GM10248 (cell line): ENCODE data around the gene MIER3.

ENCODE experiments used
- CTCF ChIA-PET: fragments of 300-600 bp; sonication (Branson Sonifier 250); formaldehyde crosslinking; extraction: SDS; loops from one replicate; lab custom pipeline; 2021; ENCODE audit warnings: antibody characterized with exemption; lab: Yijun Ruan, JAX
- POLR2A ChIA-PET: fragments of 350-650 bp; sonication (Branson Sonifier 250); formaldehyde crosslinking; extraction: SDS; loops from one replicate; lab custom pipeline; 2020; ENCODE audit warnings: antibody characterized with exemption; lab: Yijun Ruan, JAX
- DNase-seq: peaks from one replicate; pipeline ENCODE4 v3.0.0; 2012; ENCODE audit errors: extremely low spot score
- CTCF ChIP-seq: IDR thresholded peaks from 2 replicates; pipeline ENCODE4 v1.5.1; 2012; ENCODE audit warnings: mild to moderate bottlenecking, low read depth; ENCODE audit errors: extremely low read depth, missing control alignments, control extremely low read depth

MIER3 gene

DNA sequence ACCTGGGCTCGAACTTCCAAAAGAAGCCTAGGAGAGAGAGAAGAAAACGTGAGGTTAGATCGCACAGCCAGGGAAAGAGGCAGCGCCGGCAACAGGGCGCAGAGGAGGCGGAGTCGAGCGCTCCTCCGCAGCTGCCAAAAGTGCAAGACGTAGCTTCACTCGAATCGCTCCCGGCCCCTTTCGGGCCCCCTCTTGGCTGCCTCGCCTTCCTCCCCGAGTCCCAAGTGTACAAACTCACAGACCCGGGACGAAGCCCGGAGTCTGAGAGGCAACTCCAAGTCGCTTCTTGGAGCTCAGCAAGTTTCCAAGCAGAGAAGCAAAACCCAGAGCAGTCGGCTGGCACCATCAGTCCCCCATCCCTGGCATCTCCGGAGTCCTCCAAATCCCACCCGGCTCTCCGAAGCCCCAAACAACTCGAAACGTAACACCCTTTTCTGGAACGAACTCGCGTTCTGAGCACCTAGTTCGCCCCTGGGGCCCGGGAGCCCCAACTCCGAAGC lies 1.2 kb downstream of the MIER3 start:
- peak; percentile 77 for DNase-seq
- CTCF ChIA-PET: interaction anchor here (0.9 to 2.5 kb wide), 8 partner anchors 12 to 287 kb away, joined by 3 to 11 read pairs (median 4); no protein-coding TSS in a partner anchor
- no peak for TF ChIP-seq CTCF

DNA sequence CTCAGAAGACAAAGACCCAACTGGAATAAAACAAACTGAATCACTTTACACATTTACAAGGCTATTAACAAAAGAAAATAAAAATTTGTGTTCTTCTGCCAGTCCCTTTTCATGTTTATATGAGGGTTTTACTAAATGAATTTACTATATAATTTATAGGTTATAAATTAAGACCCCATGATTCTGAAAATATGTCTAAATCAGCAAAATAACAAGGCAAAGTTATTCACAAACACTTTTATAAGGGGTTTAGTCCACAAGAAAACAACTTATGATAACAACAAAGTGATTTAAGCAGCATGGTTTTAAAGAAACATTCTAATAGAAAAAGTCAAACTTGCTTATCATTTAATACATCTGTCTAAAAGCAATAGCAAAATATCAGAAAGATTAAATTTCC lies 4.9 kb downstream of the MIER3 start:
- ChIA-PET CTCF (no interaction called here), POLR2A (no interaction called here)
- DNase-seq: no peak
- no peak for TF ChIP-seq CTCF

More for the DNA sequence above, 1.2 kb downstream of the MIER3 start:
- POLR2A ChIA-PET: interaction anchor here (0.5 to 1.3 kb wide), 3 partner anchors 12 to 122 kb away, joined by 3 to 4 read pairs (median 3); no protein-coding TSS in a partner anchor

GRCh38 chr5:56941981-56942380 lies 9.9 kb downstream of the MIER3 start:
- ChIA-PET POLR2A (no interaction called here), CTCF (no interaction called here)
- no peak for DNase-seq
- TF ChIP-seq CTCF: no peak

DNA sequence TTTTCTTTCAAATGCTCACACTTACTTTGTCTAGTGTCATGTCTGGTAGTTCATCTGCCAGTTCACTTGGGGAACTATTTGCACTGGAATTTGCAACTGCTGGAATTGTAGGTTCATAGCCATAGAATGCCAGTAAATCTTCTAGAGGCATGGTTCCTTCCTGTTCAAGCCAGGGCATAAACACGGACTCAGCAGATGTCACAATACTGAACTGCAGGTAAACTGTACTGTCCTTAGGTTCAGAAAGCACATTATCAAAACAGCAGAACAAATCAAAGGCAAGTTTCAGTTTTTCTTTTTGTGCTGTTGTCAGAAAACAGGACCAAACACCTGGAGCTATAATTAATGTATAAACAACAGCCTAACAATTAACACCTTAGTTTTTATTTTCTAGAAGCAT lies 13.1 kb downstream of the MIER3 start:
- ChIA-PET CTCF (interaction anchor here (1.2 kb wide), 1 partner anchor 12 kb away, joined by 3 read pairs; no protein-coding TSS in a partner anchor), POLR2A (no interaction called here)
- TF ChIP-seq CTCF: no peak
- no peak for DNase-seq

DNA sequence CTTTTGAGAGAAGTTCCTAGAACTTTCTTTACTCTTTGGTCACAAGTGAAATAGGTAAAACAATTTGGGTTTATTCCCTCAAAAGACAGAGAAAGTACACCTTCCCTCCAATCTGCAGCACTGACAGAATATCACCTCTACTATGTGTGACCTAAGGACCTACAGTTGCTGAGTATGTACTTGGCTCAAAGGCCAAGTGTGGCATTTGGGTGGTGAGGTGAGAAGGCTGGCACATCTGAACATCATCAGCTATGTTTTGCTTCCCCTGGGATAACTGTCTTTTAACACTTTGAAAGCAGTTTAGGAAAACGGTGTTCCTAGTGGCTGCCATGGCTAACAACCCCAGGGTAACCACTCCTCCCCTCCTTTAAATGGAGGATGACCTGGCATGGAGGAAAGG lies 17.6 kb downstream of the MIER3 start:
- no peak for DNase-seq
- no peak for TF ChIP-seq CTCF
- POLR2A ChIA-PET: no interaction called here
- CTCF ChIA-PET: interaction anchor here (1.4 to 1.5 kb wide), 2 partner anchors 16 kb away, joined by 3 to 4 read pairs; no protein-coding TSS in a partner anchor

- ChIA-PET POLR2A (interaction anchor here (1.7 kb wide), 1 partner anchor 13 kb away, joined by 4 read pairs; no protein-coding TSS in a partner anchor), CTCF (interaction anchor here (1.1 to 1.3 kb wide), 2 partner anchors 28 to 84 kb away, joined by 3 read pairs; no protein-coding TSS in a partner anchor)
- DNase-seq: no peak
- TF ChIP-seq CTCF: no peak
Measured at GRCh38 chr5:56922922-56923321, 29.0 kb downstream of the MIER3 start.
